K562 (cell line): ENCODE measurements around the gene PTRHD1.

Source experiments
- BHLHE40 ChIP-seq: IDR thresholded peaks from 2 replicates; pipeline ENCODE4 v1.6.1; 2011; ENCODE audit warnings: low read length, improper control_type of control experiment
- POLR2AphosphoS5 ChIP-seq: IDR thresholded peaks from 2 replicates; pipeline ENCODE4 v1.6.1; 2011; ENCODE audit warnings: mild to moderate bottlenecking, low read depth, low read length, moderate library complexity; ENCODE audit not compliant: control insufficient read depth, insufficient read depth
- TF ChIP-seq, protein P1 (sequence below): fragments of 450-650 bp; IDR thresholded peaks from 2 replicates; pipeline ENCODE4 v1.6.1; 2016
- TF ChIP-seq, protein P2 (sequence below): sonication (generic); formaldehyde crosslinking; IDR thresholded peaks from 2 replicates; pipeline ENCODE4 v1.8.1; 2022; ENCODE audit warnings: missing genetic modification reagents

DNA sequence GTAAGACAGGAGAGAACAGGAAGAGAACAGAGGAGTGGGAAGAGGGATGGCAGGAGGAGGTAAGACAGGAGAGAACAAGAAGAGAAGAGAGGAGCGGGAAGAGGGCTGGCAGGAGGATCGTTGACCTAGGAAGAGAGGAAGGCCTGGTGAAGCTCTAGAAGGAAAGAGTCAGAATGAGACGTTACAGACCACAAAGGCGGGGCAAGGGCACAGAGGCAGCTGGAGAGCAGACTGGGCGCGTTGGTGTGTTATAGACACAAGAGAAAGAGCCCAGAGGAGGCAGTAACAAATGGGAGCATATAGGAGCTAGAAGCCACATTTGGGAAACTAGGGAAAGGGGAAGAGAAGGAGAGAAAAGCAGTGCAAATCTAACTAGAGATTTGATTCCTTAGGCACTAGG, 26.6 kb downstream of the PTRHD1 start:
- TF ChIP-seq, protein P1, sequence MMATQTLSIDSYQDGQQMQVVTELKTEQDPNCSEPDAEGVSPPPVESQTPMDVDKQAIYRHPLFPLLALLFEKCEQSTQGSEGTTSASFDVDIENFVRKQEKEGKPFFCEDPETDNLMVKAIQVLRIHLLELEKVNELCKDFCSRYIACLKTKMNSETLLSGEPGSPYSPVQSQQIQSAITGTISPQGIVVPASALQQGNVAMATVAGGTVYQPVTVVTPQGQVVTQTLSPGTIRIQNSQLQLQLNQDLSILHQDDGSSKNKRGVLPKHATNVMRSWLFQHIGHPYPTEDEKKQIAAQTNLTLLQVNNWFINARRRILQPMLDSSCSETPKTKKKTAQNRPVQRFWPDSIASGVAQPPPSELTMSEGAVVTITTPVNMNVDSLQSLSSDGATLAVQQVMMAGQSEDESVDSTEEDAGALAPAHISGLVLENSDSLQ, result no peak
- TF ChIP-seq BHLHE40 (no peak), POLR2AphosphoS5 (no peak)
- TF ChIP-seq, protein P2, sequence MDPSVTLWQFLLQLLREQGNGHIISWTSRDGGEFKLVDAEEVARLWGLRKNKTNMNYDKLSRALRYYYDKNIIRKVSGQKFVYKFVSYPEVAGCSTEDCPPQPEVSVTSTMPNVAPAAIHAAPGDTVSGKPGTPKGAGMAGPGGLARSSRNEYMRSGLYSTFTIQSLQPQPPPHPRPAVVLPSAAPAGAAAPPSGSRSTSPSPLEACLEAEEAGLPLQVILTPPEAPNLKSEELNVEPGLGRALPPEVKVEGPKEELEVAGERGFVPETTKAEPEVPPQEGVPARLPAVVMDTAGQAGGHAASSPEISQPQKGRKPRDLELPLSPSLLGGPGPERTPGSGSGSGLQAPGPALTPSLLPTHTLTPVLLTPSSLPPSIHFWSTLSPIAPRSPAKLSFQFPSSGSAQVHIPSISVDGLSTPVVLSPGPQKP (CRISPR knock-in tag), result no peak
